ENCODE results near the gene VAV3. TPM values are rescaled to one million over a fixed set of nuclear protein-coding genes. Genes with fewer than 3 reads are reported as not detected.

Gene VAV3
- total RNA-seq, 2 donors from 2014 or later = 2.5 to 4.3 TPM

GRCh38 chr1:107545879-107546278 is 419.1 kb downstream of the VAV3 start:
- intact Hi-C loops (cut with DNase I) = no loop called here
- no peak for DNase-seq
- ATAC-seq = no peak

- intact Hi-C loops (cut with DNase I) = no loop called here
- no peak for DNase-seq
- ATAC-seq = no peak
These were observed 419.9 kb downstream of the VAV3 start for GRCh38 chr1:107545056-107545577.

- ATAC-seq (no peak), DNase-seq (no peak)
- intact Hi-C loops (cut with DNase I) = no loop called here
These were observed 420.7 kb downstream of the VAV3 start for GRCh38 chr1:107544285-107544684.

GRCh38 chr1:107541412-107541811 is 423.6 kb downstream of the VAV3 start:
- intact Hi-C loops (cut with DNase I) = no loop called here
- ATAC-seq (no peak), DNase-seq (no peak)

- intact Hi-C loops (cut with DNase I) = no loop called here
- DNase-seq = no peak
- no peak for ATAC-seq
These were observed 426.5 kb downstream of the VAV3 start for GRCh38 chr1:107538502-107538901.

- DNase-seq = no peak
- intact Hi-C loops (cut with DNase I) = no loop called here
- ATAC-seq = peak in 1 of 2 donors; percentile 32
These were observed 428.7 kb downstream of the VAV3 start for GRCh38 chr1:107536266-107536665.

GRCh38 chr1:107535091-107535490 is 429.9 kb downstream of the VAV3 start:
- DNase-seq (no peak), ATAC-seq (no peak)
- intact Hi-C loops (cut with DNase I) = no loop called here

- intact Hi-C loops (cut with DNase I) = no loop called here
- DNase-seq = no peak
- ATAC-seq = no peak
These were observed 430.3 kb downstream of the VAV3 start for GRCh38 chr1:107534632-107535031.

GRCh38 chr1:107533436-107533835 is 431.5 kb downstream of the VAV3 start:
- DNase-seq = no peak
- no peak for ATAC-seq
- intact Hi-C loops (cut with DNase I) = no loop called here

- ATAC-seq (no peak), DNase-seq (no peak)
- intact Hi-C loops (cut with DNase I) = no loop called here
These were observed 432.7 kb downstream of the VAV3 start for GRCh38 chr1:107532318-107532717.

GRCh38 chr1:107531065-107531908 is 433.7 kb downstream of the VAV3 start:
- DNase-seq (no peak), ATAC-seq (no peak)
- intact Hi-C loops (cut with DNase I) = no loop called here

GRCh38 chr1:107530543-107530942 is 434.4 kb downstream of the VAV3 start:
- intact Hi-C loops (cut with DNase I) = no loop called here

GRCh38 chr1:107529511-107530149 is 435.4 kb downstream of the VAV3 start:
- intact Hi-C loops (cut with DNase I) = no loop called here

More at GRCh38 chr1:107530543-107530942, 434.4 kb downstream of the VAV3 start:
- ATAC-seq = no peak
- no peak for DNase-seq

GRCh38 chr1:107526524-107527198 is 438.3 kb downstream of the VAV3 start:
- intact Hi-C loops (cut with DNase I) = no loop called here
- ATAC-seq (no peak), DNase-seq (no peak)

More at GRCh38 chr1:107529511-107530149, 435.4 kb downstream of the VAV3 start:
- no peak for DNase-seq
- ATAC-seq = peak in 1 of 2 donors; percentile 72

- intact Hi-C loops (cut with DNase I) = no loop called here
- DNase-seq = no peak
These were observed 439.0 kb downstream of the VAV3 start for GRCh38 chr1:107525961-107526360.

GRCh38 chr1:107525145-107525544 is 439.8 kb downstream of the VAV3 start:
- ATAC-seq = no peak
- DNase-seq = no peak
- intact Hi-C loops (cut with DNase I) = no loop called here

More at GRCh38 chr1:107525961-107526360, 439.0 kb downstream of the VAV3 start:
- no peak for ATAC-seq

- intact Hi-C loops (cut with DNase I) = no loop called here
- no peak for ATAC-seq
- DNase-seq = no peak
These were observed 440.7 kb downstream of the VAV3 start for GRCh38 chr1:107524301-107524700.

- DNase-seq (no peak), ATAC-seq (no peak)
These were observed 441.2 kb downstream of the VAV3 start for GRCh38 chr1:107523736-107524135.

GRCh38 chr1:107523061-107523460 is 441.9 kb downstream of the VAV3 start:
- no peak for DNase-seq
- intact Hi-C loops (cut with DNase I) = no loop called here
- ATAC-seq = no peak

More at GRCh38 chr1:107523736-107524135, 441.2 kb downstream of the VAV3 start:
- intact Hi-C loops (cut with DNase I) = no loop called here

Measured in left cardiac atrium (tissue), 4 donors.